ENCODE data around the gene SEPTIN2. TPM values are rescaled to one million over a fixed set of nuclear protein-coding genes. Genes with fewer than 3 reads are reported as not detected.
A peak's percentile ranks its signal among the peaks of the same experiment; 100 is the strongest.
"Not testable (repeated sequence)": the region's sequence is repeated elsewhere in the genome, so short reads cannot be mapped to it uniquely, and the experiment has no call there.

The SEPTIN2 gene
- 266 TPM for total RNA-seq

- DNase-seq: peak; percentile 73
These were observed at the start of gene SEPTIN2 for GRCh38 chr2:241315879-241316631. SEPTIN2 (plus strand) TSS chr2:241315925; CDS start chr2:241324233, 8,308 bp downstream.

GRCh38 chr2:241267249-241268067 is 48.3 kb upstream of the SEPTIN2 start:
- DNase-seq: no peak

- DNase-seq: no peak
These were observed 47.4 kb upstream of the SEPTIN2 start for GRCh38 chr2:241268306-241268705.

- no peak for DNase-seq
These were observed 46.8 kb upstream of the SEPTIN2 start for GRCh38 chr2:241268716-241269445.

GRCh38 chr2:241269707-241270520 is 45.8 kb upstream of the SEPTIN2 start:
- DNase-seq: no peak

- no peak for DNase-seq
These were observed 45.2 kb upstream of the SEPTIN2 start for GRCh38 chr2:241270531-241270930.

- peak; percentile 66 for DNase-seq
These were observed 43.9 kb upstream of the SEPTIN2 start for GRCh38 chr2:241271706-241272302.

GRCh38 chr2:241272303-241273209 is 43.2 kb upstream of the SEPTIN2 start:
- no peak for DNase-seq

- DNase-seq: no peak
These were observed 42.3 kb upstream of the SEPTIN2 start for GRCh38 chr2:241273210-241274020.

GRCh38 chr2:241274127-241274526 is 41.6 kb upstream of the SEPTIN2 start:
- no peak for DNase-seq

GRCh38 chr2:241275504-241275903 is 40.2 kb upstream of the SEPTIN2 start:
- DNase-seq: no peak

- no peak for DNase-seq
These were observed 39.8 kb upstream of the SEPTIN2 start for GRCh38 chr2:241275910-241276309.

GRCh38 chr2:241278306-241278705 is 37.4 kb upstream of the SEPTIN2 start:
- DNase-seq: not testable (repeated sequence)

GRCh38 chr2:241279413-241279812 is 36.3 kb upstream of the SEPTIN2 start:
- no peak for DNase-seq

- DNase-seq: no peak
These were observed 35.9 kb upstream of the SEPTIN2 start for GRCh38 chr2:241279828-241280227.

- no peak for DNase-seq
These were observed 35.4 kb upstream of the SEPTIN2 start for GRCh38 chr2:241280291-241280690.

GRCh38 chr2:241282555-241282954 is 33.2 kb upstream of the SEPTIN2 start:
- DNase-seq: no peak

GRCh38 chr2:241285596-241285995 is 30.1 kb upstream of the SEPTIN2 start:
- DNase-seq: no peak

- DNase-seq: no peak
These were observed 29.2 kb upstream of the SEPTIN2 start for GRCh38 chr2:241286348-241287090.
